Adrenal gland (tissue), 5 donors: ENCODE data around the gene PPP1R17.
A peak's percentile ranks its signal among the peaks of the same experiment; 100 is the strongest.

Experiments used
- CTCF ChIP-seq, 6 experiments: fragments of 450-650 bp in 4 of 6; fragments of 200-600 bp in 2 of 6; sonication (generic) in 1 of 6; IDR thresholded peaks; 1 replicate in 5 of 6; 2 replicates in 1 of 6; pipeline versions ENCODE4 v1.5.1 to v1.8.0; 2016 to 2021; ENCODE audit warnings: antibody characterized with exemption in 6 of 6, mild to moderate bottlenecking in 2 of 6, moderate library complexity in 1 of 6
- POLR2A ChIP-seq, 2 donors: fragments of 450-650 bp; IDR thresholded peaks; one replicate each; pipeline ENCODE4 v1.6.1; 2017; ENCODE audit warnings: antibody characterized with exemption in 2 of 2, mild to moderate bottlenecking in 2 of 2, moderate library complexity in 1 of 2
- donor health status: DM: no; HTN: no; CAD: no.

DNA sequence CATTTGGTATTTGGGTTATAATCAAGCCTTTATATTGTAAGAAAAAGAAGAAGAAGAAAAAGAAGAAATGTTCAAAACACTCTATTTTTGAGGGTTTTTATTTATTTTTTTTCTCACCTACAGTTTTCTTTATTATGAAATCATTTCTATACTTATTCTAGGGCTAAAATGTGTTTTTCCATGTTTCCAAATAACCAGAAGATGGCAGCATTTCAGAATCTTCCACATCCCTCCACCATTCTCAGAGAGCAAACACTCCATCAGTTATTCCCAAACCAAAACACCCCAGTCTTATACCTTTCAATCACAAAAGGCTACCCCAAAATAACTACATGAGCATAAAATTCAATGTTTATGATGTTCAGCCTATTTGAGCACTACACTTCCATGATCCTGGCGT, 38.7 kb upstream of the PPP1R17 start:
- TF ChIP-seq CTCF (IDR thresholded peaks at IDR 0.05) (peak in 3 of 6 experiments; percentile 29 to 34 (median 30)), POLR2A (IDR thresholded peaks at IDR 0.05) (no peak)
